PFSK-1 (cell line): ENCODE results near the gene TBC1D22A.

Source experiments
- POLR2AphosphoS5 ChIP-seq: IDR thresholded peaks from 2 replicates; pipeline ENCODE4 v1.6.1; 2012; ENCODE audit warnings: low read depth, mild to moderate bottlenecking, control low read depth, low read length, moderate library complexity
- REST ChIP-seq, 2 experiments: IDR thresholded peaks; 2 replicates each; pipeline versions ENCODE4 v1.6.1 to v1.8.0; 2011 to 2012; ENCODE audit warnings: low read depth in 2 of 2, low read length in 2 of 2, control low read depth in 1 of 2, inconsistent platforms in 1 of 2, mild to moderate bottlenecking in 1 of 2, moderate library complexity in 1 of 2; ENCODE audit not compliant: insufficient read depth in 1 of 2
- SIN3A ChIP-seq: IDR thresholded peaks from 2 replicates; pipeline ENCODE4 v1.6.1; 2012; ENCODE audit warnings: mild to moderate bottlenecking, low read length, moderate library complexity, borderline replicate concordance; ENCODE audit not compliant: insufficient read depth

- no peak for TF ChIP-seq POLR2AphosphoS5
- TF ChIP-seq SIN3A, result no peak
- no peak for TF ChIP-seq REST (IDR thresholded peaks at IDR 0.05; ENCODE audit: insufficient read depth in 1 of 2, low read depth in 2 of 2, low read length in 2 of 2)
Measured at GRCh38 chr22:47148510-47148909, 386.1 kb downstream of the TBC1D22A start.
